Gastroesophageal sphincter (tissue), 3 donors: ENCODE data around the gene ATG7.

Experiments used
- CTCF ChIP-seq, 4 experiments: fragments of 200-600 bp in 2 of 4; fragments of 450-650 bp in 2 of 4; sonication (generic) in 1 of 4; IDR thresholded peaks; one replicate each; pipeline ENCODE4 v1.5.1; 2017 to 2019; ENCODE audit warnings: antibody characterized with exemption in 4 of 4, mild to moderate bottlenecking in 2 of 4, moderate library complexity in 2 of 4
- POLR2A ChIP-seq, 2 donors: fragments of 450-650 bp; IDR thresholded peaks; one replicate each; pipeline ENCODE4 v1.6.1; 2017; ENCODE audit warnings: antibody characterized with exemption in 2 of 2, mild to moderate bottlenecking in 2 of 2, moderate library complexity in 1 of 2
- POLR2AphosphoS5 ChIP-seq: sonication (generic); formaldehyde crosslinking; IDR thresholded peaks from one replicate; pipeline ENCODE4 v1.6.1; 2017; ENCODE audit warnings: antibody characterized with exemption

- TF ChIP-seq CTCF (IDR thresholded peaks at IDR 0.05) (no peak), POLR2A (IDR thresholded peaks at IDR 0.05) (no peak), POLR2AphosphoS5 (no peak)
Observed at GRCh38 chr3:11405323-11405722, 133.1 kb downstream of the ATG7 start.
